Glomerular endothelial cell (primary cell): Measurements from ENCODE around the gene VEGFC. TPM values are rescaled to one million over a fixed set of nuclear protein-coding genes. Genes with fewer than 3 reads are reported as not detected.
A peak's percentile ranks its signal among the peaks of the same experiment; 100 is the strongest.

Source experiments
- DNase-seq: peaks from one replicate; pipeline ENCODE4 v3.0.0-alpha.2; 2011; ENCODE audit warnings: low read depth, low spot score; ENCODE audit errors: extremely low read depth
- total RNA-seq: library from RNA; depleted of rRNA; stranded (reverse); fragments of >200 nt; gene quantifications from 2 replicates; pipeline ENCODE4 v1.2.3, GENCODE V29; 2015

The VEGFC gene
- total RNA-seq, result 14.4 and 35.1 TPM in 2 replicates

- DNase-seq, result no peak
These were observed at the start of gene VEGFC for GRCh38 chr4:176792326-176793059. Gene VEGFC (minus strand): TSS chr4:176792922. CDS start chr4:176792311, 611 bp downstream.

GRCh38 chr4:176841711-176842112 is 49.0 kb upstream of the VEGFC start:
- peak; percentile 41 for DNase-seq

- no peak for DNase-seq
These were observed 47.4 kb upstream of the VEGFC start for GRCh38 chr4:176840166-176840565.

- no peak for DNase-seq
These were observed 46.9 kb upstream of the VEGFC start for GRCh38 chr4:176839656-176840055.

- DNase-seq, result peak; percentile 42
These were observed 46.1 kb upstream of the VEGFC start for GRCh38 chr4:176838601-176839433.

- DNase-seq, result no peak
These were observed 44.6 kb upstream of the VEGFC start for GRCh38 chr4:176837169-176837895.

GRCh38 chr4:176834531-176834930 is 41.8 kb upstream of the VEGFC start:
- no peak for DNase-seq

- DNase-seq, result no peak
These were observed 40.9 kb upstream of the VEGFC start for GRCh38 chr4:176833400-176834175.

GRCh38 chr4:176830971-176831370 is 38.2 kb upstream of the VEGFC start:
- no peak for DNase-seq

- no peak for DNase-seq
These were observed 32.9 kb upstream of the VEGFC start for GRCh38 chr4:176825586-176825985.

GRCh38 chr4:176824645-176825366 is 32.1 kb upstream of the VEGFC start:
- no peak for DNase-seq

GRCh38 chr4:176818531-176818930 is 25.8 kb upstream of the VEGFC start:
- no peak for DNase-seq

- no peak for DNase-seq
These were observed 24.5 kb upstream of the VEGFC start for GRCh38 chr4:176817204-176817603.

- DNase-seq, result no peak
These were observed 22.0 kb upstream of the VEGFC start for GRCh38 chr4:176814770-176815169.

GRCh38 chr4:176810481-176811249 is 17.9 kb upstream of the VEGFC start:
- DNase-seq, result no peak

- DNase-seq, result no peak
These were observed 14.2 kb upstream of the VEGFC start for GRCh38 chr4:176806778-176807375.

- DNase-seq, result no peak
These were observed 12.4 kb upstream of the VEGFC start for GRCh38 chr4:176805155-176805554.

- DNase-seq, result no peak
These were observed 8.3 kb upstream of the VEGFC start for GRCh38 chr4:176800891-176801534.
